CD4-positive, alpha-beta T cell treated with Interleukin-15 for 4 hours (primary cell): ENCODE data around the gene CLDN17.

ENCODE experiments used
- DNase-seq: peaks from one replicate; pipeline ENCODE4 v3.0.0-alpha.2; 2020; ENCODE audit warnings: low spot score

Gene CLDN17

DNA sequence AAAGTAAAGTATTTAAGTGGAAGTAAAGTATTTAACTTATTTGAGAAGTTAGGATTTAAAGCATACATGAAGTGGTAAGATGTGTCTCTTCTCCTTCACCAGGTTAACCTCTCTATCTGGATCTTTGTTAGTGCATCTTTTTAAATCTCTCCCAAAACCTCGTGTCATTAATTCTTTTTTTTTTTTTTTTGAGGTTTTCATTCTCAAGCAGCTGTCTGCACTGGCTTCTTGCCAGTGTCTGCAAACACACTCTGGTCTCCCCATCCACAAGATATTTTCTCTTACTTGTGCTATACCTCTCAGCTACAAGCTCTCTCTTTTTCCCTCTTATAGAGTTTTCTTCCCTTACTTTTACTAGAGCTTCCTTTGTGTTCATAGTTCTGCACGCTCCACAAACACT lies 49.0 kb downstream of the CLDN17 start:
- no peak for DNase-seq

DNA sequence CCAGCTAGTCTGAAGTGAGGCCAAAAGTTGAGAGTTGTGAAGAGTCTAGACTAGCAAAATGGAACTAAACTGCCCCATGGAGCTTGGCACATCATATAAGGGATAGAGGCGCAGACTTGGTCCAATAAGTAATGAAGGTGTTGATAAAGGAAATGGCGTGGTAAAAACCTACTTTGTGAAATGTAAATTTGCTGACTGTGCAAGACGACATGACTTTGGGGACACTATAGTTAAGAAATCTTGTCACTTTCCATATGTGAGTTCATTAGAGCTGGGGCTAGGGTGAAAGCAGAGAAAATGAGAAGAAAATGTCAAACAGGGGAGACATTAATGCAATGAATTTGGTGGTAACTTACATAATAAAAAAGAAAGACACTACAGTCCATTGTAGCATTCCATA lies 50.1 kb downstream of the CLDN17 start:
- no peak for DNase-seq
